Nephron (organoid): ENCODE measurements around the gene SPG7.

Source experiments
- H3K27ac Mint-ChIP-seq, 3 experiments: 2 replicates each; pipeline ENCODE4 v1.8.0; 2020; ENCODE audit warnings: mixed read lengths in 3 of 3, mild to moderate bottlenecking in 2 of 3, moderate library complexity in 1 of 3
- H3K27me3 Mint-ChIP-seq: 2 replicates; pipeline ENCODE4 v1.8.0; 2021; ENCODE audit warnings: low read depth, mild to moderate bottlenecking, moderate library complexity, mixed read lengths
- H3K36me3 Mint-ChIP-seq: 2 replicates; pipeline ENCODE4 v1.8.0; 2020; ENCODE audit warnings: low read depth, mixed read lengths
- H3K4me1 Mint-ChIP-seq: 2 replicates; pipeline ENCODE4 v1.8.0; 2020; ENCODE audit warnings: mixed read lengths
- H3K4me3 Mint-ChIP-seq, 3 experiments: 2 replicates each; pipeline ENCODE4 v1.8.0; 2020; ENCODE audit warnings: mild to moderate bottlenecking in 3 of 3, mixed read lengths in 3 of 3, moderate library complexity in 2 of 3
- H3K9me3 Mint-ChIP-seq: 2 replicates; pipeline ENCODE4 v1.8.0; 2020; ENCODE audit warnings: mixed read lengths
- TF ChIP-seq, protein P1 (sequence below), 3 experiments: fragments of 200-600 bp; sonication (generic); IDR thresholded peaks; one replicate each; pipeline ENCODE4 v1.5.0; 2021; ENCODE audit warnings: antibody characterized with exemption in 3 of 3; ENCODE audit not compliant: unreplicated experiment in 3 of 3

SPG7 gene

DNA sequence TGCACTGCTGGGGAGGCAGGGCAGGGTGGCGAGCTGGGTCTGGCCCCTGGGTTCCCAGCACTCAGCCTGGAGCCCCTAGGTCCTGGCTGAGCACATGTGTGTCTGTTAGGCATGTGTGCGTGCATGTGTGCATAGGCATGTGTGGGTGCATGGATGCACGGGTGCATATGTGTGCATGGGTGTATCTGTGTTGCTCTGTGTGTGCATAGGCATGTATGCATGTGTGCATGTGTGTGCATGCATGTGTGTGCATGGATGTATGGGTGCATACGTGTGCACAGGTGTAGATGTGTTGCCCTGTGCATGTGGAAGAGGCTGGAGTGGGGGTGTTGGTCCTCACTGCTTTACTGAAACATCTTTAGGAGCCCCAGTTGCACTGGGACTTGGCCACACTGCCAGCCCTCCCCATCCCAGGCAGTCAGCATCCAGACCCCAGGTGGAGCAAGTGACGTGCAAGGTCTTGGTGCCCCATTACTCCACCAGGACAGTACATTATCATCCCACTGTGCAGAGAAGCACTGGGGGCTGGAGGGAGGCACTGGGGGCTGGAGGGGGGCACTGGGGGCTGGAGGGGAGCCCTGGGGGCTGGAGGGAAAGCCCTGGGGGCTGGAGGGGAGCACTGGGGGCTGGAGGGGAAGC is 94.9 kb downstream of the SPG7 start:
- H3K27ac Mint-ChIP-seq: peak overlapping the region; percentile 75 to 89 (median 88)
- peaks cover 6% of the 10 kb centered on the region for H3K4me1 Mint-ChIP-seq
- peak overlapping the region; percentile 31 to 42 (median 41) for H3K4me3 Mint-ChIP-seq
- no peaks in the 10 kb centered on the region for H3K36me3 Mint-ChIP-seq
- no peaks in the 10 kb centered on the region for H3K9me3 Mint-ChIP-seq
- peaks cover 7% of the 10 kb centered on the region for H3K27me3 Mint-ChIP-seq
- TF ChIP-seq, protein P1, sequence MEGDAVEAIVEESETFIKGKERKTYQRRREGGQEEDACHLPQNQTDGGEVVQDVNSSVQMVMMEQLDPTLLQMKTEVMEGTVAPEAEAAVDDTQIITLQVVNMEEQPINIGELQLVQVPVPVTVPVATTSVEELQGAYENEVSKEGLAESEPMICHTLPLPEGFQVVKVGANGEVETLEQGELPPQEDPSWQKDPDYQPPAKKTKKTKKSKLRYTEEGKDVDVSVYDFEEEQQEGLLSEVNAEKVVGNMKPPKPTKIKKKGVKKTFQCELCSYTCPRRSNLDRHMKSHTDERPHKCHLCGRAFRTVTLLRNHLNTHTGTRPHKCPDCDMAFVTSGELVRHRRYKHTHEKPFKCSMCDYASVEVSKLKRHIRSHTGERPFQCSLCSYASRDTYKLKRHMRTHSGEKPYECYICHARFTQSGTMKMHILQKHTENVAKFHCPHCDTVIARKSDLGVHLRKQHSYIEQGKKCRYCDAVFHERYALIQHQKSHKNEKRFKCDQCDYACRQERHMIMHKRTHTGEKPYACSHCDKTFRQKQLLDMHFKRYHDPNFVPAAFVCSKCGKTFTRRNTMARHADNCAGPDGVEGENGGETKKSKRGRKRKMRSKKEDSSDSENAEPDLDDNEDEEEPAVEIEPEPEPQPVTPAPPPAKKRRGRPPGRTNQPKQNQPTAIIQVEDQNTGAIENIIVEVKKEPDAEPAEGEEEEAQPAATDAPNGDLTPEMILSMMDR (IDR thresholded peaks at IDR 0.05; ENCODE audit: unreplicated experiment in 3 of 3): no peak

DNA sequence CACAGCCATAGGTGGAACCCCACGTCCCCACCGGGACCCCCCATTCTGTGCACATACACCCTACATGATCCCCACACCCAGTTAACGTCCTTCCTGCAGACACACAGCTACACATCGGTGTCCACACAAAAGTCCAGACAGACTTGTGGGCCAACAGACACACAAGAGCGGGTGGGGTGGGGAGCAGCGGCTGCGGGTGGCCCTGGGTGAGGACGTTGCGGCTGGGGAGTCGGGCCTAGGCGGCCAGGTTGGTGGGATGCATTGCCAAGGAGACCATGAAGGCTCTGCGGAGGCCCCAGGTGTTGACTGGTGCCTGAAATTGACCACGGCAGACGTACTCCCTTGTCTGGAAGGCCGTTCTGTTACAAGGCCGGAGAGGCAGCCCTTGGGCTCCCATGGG is 96.6 kb downstream of the SPG7 start:
- TF ChIP-seq, protein P1 (IDR thresholded peaks at IDR 0.05; ENCODE audit: unreplicated experiment in 3 of 3): no peak

DNA sequence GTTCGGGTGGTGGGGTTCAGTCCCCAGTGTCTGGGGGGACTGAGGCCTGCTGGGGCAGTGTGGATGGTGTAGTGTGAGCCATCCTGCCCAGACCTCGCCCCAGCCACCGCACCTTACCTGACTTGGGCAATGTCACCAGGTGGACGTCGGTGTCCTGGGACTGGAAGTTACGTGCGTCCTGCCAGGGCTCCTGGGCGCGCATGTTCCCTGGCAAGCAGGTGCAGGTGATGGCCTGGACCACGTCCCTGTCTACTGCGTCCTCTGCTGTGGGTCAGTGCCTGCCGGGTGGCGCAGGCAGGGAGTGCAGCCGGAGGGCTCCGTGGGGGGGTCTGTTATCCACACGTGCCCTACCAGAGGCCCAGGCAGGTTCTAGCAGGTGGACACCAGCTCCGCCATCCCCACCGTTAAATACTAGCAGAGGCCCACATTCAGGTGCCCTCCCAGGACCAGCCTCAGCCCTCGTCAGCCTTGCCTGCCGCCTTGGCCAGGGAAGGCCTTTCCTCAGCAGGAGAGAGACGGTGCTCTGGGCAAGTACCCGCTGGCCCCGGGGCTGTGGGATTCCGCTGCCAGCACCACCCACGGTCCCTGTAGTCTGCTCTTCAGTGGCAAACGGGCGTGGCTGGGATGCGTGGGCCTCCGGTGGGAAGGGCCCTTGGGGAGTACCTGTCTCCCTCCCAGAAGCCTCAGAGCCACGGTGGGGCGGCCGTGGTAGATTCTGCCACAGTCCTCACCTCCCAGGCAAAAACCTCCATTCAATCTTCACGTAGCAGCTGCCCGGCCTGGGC is 97.2 kb downstream of the SPG7 start:
- TF ChIP-seq, protein P1 (IDR thresholded peaks at IDR 0.05; ENCODE audit: unreplicated experiment in 3 of 3): no peak
- Mint-ChIP-seq H3K4me1 (peaks cover 6% of the 10 kb centered on the region), H3K4me3 (no peak overlapping the region), H3K9me3 (no peaks in the 10 kb centered on the region), H3K27ac (no peak overlapping the region), H3K36me3 (no peaks in the 10 kb centered on the region), H3K27me3 (peaks cover 4% of the 10 kb centered on the region)

More for the DNA sequence above, 96.6 kb downstream of the SPG7 start:
- H3K27me3 Mint-ChIP-seq: peaks cover 7% of the 10 kb centered on the region
- H3K27ac Mint-ChIP-seq: no peak overlapping the region
- peaks cover 6% of the 10 kb centered on the region for H3K4me1 Mint-ChIP-seq
- no peak overlapping the region for H3K4me3 Mint-ChIP-seq
- H3K36me3 Mint-ChIP-seq: no peaks in the 10 kb centered on the region
- no peaks in the 10 kb centered on the region for H3K9me3 Mint-ChIP-seq

DNA sequence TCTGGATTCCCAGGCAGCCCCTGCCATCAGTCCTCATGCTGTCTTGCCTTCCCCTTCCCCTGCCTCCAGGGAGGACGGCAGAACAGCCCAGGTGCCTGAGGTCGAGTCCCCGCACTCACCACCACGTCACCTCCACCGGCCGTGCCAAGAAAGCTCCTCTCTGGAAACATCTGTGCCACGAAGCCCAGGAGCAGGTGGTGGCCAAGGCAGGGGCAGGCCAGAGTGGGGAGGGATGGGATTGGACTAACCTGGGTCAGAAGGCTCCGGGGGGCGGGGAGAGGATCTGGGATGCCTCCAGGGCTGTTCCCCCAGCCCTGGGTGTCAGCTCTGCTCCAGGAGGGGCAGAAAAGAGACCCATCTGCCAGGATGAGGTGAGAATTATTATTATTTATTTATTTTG is 97.8 kb downstream of the SPG7 start:
- Mint-ChIP-seq H3K36me3 (no peaks in the 10 kb centered on the region), H3K27ac (no peak overlapping the region), H3K4me1 (peaks cover 6% of the 10 kb centered on the region), H3K27me3 (peaks cover 3% of the 10 kb centered on the region), H3K9me3 (no peaks in the 10 kb centered on the region), H3K4me3 (no peak overlapping the region)
- TF ChIP-seq, protein P1 (IDR thresholded peaks at IDR 0.05; ENCODE audit: unreplicated experiment in 3 of 3): no peak
